Activated CD4-positive, CD25-positive, alpha-beta regulatory T cell treated with anti-CD3 and anti-CD28 coated beads, Interleukin-2, amount 50 U/mL, for 24 hours (primary cell): Measurements from ENCODE around the gene MYO5A.

Experiments
- ATAC-seq, 2 donors: fragments of 150-1000 bp; cut with Tn5 transposase; one replicate each; pipeline ENCODE4 v1.10.0; 2021; ENCODE audit warnings: mild to moderate bottlenecking in 1 of 2, moderate library complexity in 1 of 2

Gene MYO5A

DNA sequence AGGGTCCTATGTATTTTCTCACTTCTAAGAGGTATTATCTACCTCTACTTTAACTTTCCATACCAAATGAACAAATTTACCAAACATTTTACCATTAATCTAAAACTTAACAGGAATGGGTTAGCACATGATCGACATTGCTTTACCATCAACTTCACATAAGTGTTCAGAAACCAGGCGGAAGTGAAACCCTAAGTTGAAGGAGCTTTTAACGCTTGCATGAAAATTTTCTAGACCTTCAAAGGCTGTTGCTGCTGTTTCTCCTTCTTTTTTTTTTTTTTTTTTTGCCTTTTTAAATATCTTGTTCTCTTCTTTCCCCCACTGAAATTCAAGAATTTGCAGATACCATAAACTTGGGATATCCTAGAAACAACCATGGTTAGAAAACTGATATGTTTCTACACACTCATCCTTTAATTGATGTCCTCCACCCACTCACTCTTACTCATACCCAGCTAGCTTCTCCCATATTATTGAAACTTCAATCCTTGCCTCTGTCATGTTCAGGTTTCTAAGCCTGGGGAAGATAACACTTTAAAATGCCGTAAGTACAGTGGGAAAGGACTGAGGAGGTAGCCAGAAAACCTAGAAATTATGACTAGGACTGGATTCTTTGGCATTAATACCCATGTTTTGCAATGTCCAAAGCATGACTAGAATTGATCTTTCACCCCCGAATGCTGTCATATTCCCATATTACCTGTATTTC is 24.7 kb downstream of the MYO5A start:
- ATAC-seq: peak; percentile 33 to 44

DNA sequence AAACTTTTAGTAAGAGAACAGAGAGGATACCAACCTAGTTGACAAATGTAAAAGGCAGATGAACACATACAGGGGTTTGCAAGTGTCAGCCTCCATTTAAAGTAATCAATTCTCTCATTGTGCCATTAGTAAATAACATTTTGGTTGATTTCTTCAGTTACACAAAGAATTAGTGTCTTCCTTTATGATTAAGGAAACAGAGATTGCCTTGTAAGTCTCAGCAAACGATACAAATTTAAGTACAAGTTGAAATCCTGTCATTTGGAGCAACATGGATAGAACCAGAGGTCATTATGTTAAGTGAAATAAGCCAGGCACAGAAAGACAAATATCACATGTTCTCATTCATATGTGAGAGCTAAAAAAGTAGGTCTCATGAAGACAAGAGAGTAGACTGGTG is 26.1 kb downstream of the MYO5A start:
- ATAC-seq: no peak

DNA sequence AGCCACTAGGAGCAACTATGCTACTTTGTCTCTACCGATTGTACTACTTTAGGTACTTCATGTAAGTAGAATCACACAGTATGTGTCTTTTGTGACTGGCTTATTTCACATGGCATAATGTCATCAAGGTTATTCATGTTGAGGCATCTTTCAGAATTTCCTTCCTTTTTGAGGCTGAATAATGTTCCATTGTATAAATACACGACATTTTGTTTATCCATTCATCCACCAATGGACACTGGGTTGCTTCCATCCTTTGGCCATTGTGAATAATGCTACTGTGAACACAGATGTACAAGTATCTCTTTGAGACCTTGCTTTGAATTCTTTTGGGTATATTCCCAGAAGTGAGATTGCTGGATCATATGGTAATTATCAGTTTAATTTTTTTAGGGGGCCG is 29.2 kb downstream of the MYO5A start:
- ATAC-seq: no peak

DNA sequence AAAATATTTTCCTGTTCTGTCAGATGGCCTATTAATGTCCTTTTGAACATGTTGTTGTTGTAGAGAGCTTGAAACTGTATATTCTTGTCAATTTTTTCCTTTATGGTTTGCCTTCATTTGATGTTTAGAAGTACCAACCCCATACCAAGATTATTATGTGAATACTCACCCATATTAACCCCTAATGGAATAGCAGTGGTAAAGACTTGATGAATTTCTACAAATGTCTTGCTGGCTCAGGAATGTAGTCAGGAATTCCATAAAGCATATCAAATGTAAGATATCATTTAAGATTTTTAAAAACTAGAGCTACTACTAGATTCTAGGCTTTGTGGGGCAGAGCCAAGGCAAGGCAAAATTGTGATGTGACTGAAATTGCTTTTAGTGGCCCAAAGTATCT is 30.0 kb downstream of the MYO5A start:
- ATAC-seq: no peak

DNA sequence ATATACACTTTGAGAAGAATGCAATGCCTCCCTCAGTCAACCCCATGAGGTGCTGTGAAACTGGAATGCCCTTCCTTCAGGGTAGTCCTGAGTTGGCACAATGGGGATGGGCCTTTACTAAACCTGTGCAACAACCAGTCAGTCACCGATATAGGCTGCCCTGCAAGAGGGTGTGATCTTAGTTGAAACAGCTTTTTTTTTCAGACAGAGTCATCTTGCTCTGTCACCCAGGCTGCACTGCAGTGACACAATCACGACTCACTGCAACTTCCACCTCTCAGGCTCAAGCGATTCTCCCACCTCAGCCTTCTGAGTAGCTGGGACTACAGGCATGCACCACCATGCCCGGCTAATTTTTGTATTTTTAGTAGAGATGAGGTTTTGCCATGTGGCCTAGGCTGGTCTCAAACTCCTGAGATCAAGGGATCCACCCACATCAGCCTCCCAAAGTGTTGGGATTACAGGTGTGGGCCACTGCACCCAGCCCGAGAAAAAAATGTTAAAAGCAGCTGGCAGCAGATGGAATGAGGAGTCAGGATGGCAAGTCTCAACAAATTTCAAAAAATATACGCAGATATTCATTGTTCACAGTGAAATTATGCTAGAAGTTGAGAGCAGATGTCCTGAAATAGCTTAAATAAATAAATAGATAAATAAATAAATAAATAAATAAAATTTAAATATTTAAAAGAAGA is 31.8 kb downstream of the MYO5A start:
- ATAC-seq: peak; percentile 100

DNA sequence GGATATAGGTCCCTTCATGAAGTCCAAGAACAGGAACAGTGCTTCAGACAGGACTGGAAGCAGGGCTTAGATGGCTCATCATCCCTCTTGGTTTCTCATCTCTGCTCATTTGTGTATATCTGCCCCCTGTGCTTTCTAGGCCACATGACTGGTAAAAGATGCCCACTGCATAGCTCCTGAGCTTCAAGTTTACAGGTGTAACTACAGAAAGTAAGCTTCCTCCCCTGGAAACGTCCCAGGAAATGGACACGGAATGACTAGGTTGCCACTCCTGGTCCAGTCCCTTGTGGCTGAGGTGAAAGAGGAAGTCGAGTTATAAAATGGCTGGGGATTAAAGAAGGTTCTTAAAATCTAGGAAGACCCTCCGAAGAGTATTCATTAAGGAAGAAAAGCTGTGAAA is 32.5 kb downstream of the MYO5A start:
- no peak for ATAC-seq

DNA sequence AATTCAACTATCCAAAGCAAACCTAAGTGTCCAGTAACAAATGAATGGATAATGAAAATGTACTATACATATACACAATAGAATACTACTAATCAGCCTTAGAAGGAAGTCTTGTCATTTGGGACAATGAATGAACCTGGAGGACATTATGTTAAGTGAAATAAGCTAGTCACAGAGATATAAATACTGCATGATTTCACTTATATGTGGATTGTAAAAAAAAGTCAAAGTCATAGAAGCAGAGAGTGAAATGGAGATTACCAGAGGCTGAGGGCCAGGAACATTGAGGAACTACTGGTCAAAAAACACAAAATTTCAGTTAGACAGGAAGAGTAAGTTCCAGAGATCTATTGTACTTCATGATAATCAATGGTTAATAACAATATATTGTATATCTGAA is 33.6 kb downstream of the MYO5A start:
- no peak for ATAC-seq

DNA sequence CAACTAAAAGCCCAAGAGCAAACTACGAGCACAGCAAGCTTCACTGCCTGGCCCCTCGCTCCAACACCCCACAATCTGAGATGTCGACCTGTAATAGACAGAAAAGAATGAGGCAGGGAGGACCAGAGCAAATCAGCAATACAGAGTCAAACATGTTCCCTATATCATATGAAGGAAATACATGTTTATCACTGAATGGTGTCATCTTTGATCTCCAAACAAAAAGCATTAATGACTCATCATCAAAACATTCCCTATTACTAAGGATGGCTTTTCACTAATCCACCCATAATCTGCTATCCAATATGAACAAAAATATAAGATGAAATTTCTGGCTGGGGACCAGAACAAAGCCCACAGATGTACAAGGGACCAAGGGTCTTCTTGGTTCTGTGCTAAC is 34.7 kb downstream of the MYO5A start:
- no peak for ATAC-seq

DNA sequence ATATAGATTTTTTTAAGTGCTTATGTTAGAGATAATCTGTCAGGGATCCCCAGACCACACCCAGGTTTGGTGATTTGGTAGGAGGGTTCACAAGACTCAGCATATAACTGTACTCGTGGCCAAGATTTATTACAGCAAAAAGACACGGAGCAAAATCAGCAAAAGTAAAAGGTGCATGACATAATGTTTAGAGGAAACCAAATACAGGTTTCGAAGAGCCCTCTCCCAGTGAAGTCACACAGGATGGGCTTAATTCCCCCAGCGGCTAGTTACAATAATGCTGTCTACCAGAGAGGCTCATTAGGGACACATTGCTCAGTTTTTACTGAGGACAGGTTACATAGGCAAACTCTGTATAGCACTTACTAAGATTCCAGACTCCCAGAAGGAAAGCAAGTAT is 36.5 kb downstream of the MYO5A start:
- ATAC-seq: no peak

DNA sequence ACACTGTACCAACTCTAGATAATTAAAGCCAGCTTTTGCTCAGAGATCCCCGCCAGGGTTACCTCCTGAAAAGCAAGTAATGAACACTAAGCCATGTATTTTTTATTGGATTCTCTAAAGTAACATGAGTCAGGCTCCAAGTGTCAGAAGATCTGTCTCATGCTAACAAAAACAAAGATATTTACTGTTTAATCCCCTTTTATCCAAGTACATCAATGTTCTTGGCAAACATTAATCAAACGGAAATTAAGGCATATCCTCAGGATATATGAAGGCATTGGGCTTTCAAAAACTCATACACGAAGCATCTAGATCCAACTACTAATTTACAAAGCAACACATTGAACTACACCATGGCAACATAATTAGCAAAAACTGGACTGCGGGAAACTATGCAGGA is 37.2 kb downstream of the MYO5A start:
- ATAC-seq: no peak

DNA sequence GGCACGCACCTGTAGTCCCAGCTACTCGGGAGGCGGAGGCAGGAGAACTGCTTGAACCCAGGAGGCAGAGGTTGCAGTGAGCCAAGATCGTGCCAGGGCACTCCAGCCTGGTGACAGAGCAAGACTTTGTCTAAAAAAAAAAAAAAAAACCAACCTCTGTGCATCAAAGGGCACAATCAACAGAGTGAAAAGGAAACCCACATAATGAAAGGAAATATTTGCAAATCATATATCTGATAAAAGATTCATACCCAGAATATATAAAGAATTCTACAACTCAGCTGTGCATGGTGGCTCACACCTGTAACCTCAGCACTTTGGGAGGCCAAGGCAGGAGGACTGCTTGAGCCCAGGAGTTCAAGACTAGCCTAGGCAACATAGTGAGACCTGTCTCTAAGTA is 39.2 kb downstream of the MYO5A start:
- peak; percentile 82 to 87 for ATAC-seq

DNA sequence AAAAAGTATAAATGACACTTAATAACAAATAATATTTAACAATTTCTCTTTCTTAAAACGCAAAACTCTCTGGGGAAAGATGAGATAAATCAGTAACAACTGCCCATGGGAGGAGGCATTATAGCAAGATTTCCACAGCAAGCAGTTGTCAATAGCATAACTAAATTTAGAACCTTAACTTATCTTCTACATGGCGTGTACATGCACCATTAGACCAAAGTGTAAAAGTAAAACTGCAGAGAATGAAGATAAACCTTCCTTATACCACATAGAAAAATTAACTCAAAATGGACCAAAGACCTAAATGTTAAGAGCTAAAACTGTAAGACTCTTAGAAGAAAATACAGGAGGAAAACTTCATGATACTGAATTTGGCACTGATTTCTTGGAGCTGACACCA is 39.9 kb downstream of the MYO5A start:
- peak in 1 of 2 donors; percentile 34 for ATAC-seq

DNA sequence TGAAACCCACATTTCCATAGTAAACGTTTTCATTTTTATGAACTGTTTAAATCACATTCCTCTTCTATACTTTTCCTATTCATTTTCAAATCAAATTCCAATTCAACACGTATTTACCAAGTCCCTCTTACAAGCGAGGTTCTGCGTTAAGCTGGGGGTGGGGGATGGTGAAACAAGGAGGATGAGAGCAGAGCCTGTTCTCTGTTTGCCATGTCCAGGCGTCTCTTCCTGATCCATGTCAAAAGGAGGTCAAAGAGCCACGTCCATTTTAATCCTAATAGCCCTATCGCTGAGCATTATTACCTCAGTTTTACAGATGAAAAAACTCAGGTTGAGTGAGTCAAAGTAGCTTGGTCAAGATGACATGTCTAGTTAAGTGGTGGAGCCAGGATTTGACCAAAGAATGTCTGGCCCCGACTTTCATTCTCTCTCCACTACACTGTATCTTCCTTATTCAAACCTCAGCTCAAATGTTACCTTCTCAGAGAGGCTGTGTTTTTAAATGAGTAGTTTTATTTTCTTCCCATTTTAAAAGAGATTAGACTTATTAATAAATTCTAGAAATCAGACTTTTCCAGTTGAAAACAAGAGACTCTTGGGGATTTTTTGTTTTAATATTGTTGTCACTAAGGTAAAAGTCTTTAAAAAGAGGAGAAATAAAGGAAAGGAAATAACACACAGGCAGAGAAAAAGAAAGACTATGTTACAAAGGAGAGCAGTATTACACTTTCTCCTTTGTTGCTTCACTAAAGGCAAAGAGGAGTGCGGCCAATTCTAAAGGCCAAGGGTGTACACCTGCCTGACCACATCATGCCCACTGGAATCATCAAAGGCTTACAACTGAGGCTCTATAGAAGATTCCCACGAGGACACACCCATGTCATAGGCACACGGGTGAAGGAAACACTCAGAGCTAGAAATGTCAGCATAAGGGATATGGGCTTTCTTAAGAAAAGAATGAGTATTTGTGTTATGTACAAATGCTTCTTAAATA is 42.4 kb downstream of the MYO5A start:
- ATAC-seq: no peak

DNA sequence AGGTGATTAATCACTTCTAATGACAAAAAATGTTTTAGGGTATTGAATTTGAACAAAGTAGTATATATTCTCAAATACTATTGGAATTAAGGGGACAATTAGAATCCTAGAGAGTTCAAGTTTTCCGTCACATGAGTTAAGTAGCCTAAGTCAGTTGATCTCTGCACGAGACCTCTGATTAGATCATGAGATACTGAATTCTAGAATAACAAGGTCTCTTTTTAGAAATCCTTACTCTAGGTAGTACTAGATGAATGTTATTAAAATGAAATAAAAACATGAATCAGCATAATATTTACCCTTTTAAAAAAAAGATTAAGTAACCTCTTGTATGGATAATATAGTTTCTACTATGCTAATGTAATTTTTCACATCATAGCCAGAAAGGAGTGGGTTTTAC is 43.4 kb downstream of the MYO5A start:
- ATAC-seq: peak in 1 of 2 donors; percentile 11

DNA sequence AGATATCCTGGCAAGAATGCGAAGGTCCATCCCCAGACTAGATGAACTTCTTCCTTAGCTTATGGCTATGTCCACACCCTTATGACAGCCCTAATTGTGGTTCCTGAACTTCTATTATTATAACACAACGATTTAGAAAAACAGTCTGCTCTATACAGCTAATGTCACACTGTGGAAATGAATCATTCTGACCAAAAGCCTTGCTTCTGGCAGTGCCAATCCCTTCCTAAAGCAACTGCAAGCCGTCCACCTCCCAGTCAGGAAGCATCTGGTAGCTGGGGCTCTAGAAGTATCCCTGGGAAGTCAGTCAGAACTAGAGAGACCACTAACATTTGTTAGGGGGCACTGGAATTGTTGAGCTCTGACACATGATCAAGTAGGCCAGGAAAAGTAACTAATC is 45.0 kb downstream of the MYO5A start:
- peak; percentile 53 to 55 for ATAC-seq

DNA sequence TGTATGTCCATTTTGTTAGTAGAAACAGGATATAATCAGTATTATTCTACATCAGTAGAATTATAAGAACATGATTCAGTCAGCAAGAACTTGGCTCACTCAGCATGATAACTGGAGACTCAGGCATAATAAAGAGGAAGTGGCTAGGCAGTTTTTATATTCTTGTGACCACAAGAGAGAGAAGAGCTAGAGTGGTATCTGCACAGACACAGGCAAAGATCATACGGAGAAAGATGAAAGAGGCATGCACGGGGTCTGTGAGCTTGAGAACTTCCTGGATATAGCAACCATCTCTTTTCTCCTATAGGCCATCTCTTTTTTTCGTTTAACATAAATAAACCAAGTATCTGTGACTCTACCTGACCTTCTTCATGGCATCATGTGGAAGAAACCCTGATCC is 46.8 kb downstream of the MYO5A start:
- peak; percentile 89 to 90 for ATAC-seq

DNA sequence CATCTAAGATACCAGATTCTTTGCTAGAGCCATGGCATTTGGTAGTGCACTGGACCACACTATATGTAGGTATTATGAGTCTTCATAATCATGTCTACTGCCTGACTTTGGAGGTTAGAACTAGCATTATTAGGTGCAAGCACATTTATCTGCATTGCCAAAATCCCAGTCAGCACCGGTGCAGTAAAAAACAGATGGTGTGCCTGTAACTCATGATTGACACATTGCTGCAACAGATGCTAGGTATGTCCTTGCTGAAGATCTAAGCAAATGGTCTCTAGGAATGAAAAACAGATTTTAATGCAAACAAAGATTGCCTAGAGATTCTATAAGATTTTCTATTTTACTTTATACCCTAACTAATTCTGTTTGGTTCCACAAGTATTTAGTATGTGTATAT is 47.7 kb downstream of the MYO5A start:
- ATAC-seq: no peak

DNA sequence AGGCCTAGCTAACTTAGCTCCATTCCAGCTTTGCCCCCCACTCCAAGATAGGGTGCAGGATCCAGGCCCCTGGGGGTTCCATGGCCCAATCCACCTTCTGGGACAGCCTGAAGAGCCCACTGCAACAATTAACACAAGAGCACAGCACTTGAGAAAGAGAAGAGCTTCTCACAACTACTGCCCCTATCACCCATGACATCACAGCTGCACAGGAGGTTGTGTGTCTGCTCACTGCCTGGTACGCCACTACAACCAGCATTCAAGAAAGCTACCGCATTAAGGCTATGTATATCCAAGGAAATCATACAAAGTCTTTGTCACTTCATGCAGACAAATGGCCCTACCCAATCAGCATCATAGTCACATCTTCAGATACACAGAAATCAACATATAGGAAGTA is 62.0 kb downstream of the MYO5A start:
- no peak for ATAC-seq

DNA sequence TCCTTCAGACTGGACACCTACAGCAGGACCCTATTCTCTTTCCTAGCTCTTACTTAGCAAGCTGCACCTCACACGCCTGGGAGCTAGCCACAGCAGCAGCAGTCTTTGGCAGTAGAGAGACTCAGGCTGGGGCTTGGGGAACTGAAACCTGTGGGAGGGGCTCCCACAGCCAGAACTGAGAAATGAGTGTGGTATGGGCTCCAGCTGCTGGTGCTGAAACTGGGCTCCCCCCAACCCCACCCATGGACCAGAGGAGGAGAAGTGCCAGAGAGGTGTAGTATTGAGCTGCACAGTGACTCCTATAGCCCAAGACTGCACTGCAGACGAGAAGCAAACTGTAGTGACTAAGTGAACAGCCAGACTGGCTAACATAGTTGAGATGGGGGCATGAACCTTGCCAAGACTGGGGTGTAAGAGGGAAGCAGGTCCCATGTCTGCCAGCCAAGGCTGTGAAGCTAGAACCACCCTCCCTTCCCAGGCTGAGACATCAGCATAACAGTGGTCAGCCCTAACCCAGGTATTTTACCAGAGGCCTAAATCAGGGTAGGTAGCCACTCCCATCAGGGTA is 62.5 kb downstream of the MYO5A start:
- ATAC-seq: peak; percentile 74 to 77

DNA sequence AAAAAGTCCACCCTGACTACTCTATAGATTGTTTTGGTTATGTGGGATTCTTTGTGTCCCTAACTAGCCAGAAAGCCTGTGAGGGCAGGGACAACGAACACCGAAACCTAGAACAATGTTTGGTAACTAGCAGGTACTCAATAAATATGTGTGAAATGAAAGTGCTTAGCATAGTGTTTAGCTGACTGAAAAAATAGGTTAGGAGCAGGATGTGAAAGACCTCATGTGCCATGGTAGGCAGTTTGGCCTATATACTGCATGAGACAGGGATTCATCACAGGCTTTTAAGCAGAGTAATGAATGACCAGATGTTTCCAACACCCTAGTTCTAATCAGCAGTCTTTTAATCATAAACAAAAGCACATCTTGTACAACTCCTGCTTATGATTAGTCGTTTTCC is 64.2 kb downstream of the MYO5A start:
- ATAC-seq: peak; percentile 77 to 83

DNA sequence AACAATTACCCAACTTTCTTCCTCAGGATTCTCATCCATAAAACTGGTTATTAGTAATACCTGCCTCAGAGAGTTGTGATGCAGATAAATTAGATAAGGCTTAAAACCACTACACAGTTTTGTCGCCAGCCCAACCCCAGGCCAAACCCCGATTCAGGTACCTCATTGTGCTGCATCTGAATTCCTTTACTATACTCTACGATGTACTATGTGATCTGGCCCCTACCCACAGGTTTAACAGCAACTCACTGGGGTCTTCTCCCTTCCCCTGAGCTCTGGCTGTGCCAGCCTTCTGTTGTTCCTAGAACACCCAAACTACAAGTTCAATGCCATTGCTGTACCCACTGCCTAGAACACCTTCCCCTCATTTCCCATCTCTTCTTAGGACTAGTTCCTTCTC is 64.6 kb downstream of the MYO5A start:
- ATAC-seq: no peak

DNA sequence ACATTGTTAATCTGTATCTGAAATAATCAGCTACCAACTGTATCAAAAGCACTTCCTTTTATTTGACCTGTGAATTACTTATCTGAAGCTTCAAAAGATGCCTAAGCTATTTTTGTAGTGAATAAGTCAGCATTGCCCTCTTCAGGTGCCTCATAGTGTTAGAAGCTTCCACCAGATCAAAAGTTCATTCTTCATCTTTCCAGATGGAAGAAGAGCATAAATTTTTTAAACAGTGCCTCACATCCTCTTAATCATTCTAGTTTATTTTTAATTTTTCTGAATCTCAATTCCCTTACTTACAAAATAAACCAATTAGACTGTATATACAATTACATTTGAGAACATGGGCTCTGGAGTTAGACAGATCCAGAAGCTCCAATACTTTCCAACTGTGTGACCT is 65.0 kb downstream of the MYO5A start:
- ATAC-seq: no peak

DNA sequence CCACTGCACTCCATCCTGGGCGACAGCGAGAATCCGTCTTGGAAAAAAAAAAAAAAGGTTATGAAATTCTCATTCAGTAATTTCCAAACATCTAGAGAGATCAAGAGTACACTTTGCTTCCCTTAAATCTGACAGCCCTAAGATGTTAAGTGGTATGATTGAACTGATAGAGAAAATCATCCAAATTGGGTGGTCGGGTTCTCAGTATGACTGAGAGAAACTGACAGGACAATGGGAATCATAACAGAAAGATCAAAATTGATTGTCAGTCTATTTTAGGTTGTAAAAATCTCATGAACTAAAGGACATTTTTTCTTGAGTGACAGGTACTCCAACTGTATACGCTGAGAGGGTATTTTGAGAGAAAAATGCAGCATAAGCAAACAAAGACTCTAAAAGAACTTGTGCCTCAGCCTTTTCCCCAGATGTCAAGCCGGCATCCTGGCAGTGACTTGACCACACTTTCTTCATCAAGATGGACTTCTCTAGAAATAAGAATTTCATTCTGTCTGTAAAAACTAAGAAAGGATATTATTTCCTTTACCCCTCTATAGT is 65.8 kb downstream of the MYO5A start:
- ATAC-seq: no peak
